GM18951 (cell line): ENCODE data around the gene RASGRF1.
"Not testable (repeated sequence)": the region's sequence is repeated elsewhere in the genome, so short reads cannot be mapped to it uniquely, and the experiment has no call there.

Experiments
- POLR2A ChIP-seq: IDR thresholded peaks from 4 replicates; pipeline ENCODE4 v1.6.1; 2011; ENCODE audit warnings: mild to moderate bottlenecking; ENCODE audit not compliant: insufficient read length, insufficient read depth; ENCODE audit errors: extremely low read depth
- in situ Hi-C: fragments of 300-500 bp; cut with MboI; formaldehyde crosslinking; loops from one replicate; pipeline ENCODE4 v1.12.0; 2022; ENCODE audit warnings: low sequenced_read_pairs, mixed read lengths, inconsistent platforms; ENCODE audit not compliant: unreplicated experiment

The RASGRF1 gene

GRCh38 chr15:79031821-79032220 lies 58.8 kb downstream of the RASGRF1 start:
- no peak for TF ChIP-seq POLR2A
- in situ Hi-C loops = no loop called here

GRCh38 chr15:79031201-79031600 lies 59.4 kb downstream of the RASGRF1 start:
- no peak for TF ChIP-seq POLR2A
- in situ Hi-C loops = no loop called here

- in situ Hi-C loops = no loop called here
- TF ChIP-seq POLR2A = no peak
These were observed 60.1 kb downstream of the RASGRF1 start for GRCh38 chr15:79030470-79030869.

GRCh38 chr15:79028411-79028964 lies 62.1 kb downstream of the RASGRF1 start:
- TF ChIP-seq POLR2A = no peak
- in situ Hi-C loops = no loop called here

DNA sequence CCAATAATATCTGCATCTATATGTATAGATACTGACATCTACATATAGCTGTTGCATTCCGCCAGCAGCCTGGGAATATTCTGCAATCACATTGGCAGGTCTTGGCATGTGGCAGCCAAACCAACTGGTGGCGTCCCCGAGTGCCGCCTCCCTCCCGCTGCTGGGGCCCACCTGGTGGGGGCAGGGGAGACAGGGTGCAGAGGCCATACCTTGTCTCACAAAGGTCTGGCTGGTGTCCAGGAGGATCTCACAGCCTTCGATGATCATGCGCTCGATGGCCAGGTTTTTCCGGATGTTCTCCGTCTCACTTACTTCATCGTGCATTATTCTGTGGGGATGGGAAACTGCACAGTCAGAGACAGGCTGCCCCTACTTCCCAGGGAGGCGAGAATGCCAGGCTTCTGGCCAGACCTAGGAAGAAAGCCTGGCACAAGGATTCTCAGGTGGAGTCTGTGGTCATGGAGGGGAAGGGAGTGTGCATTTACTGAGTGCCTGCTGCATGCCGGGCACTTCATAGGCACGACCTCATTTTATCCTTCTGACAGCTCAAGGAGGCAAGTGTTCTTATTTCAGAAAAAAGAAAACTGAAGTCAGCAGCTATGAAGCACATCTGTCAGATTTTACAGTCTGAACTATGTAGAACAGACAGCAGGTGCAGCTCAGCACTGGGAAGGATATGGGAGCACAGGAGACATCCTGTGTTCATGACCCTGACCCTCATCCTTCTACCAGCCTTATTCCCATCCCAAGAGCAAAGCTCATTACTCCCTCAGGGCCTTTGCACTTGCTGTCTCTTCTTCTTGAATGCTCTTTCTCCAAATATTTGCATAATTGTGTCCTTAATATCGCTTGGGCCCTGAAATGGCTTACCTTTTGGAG lies 62.8 kb downstream of the RASGRF1 start:
- no peak for TF ChIP-seq POLR2A
- in situ Hi-C loops = no loop called here

DNA sequence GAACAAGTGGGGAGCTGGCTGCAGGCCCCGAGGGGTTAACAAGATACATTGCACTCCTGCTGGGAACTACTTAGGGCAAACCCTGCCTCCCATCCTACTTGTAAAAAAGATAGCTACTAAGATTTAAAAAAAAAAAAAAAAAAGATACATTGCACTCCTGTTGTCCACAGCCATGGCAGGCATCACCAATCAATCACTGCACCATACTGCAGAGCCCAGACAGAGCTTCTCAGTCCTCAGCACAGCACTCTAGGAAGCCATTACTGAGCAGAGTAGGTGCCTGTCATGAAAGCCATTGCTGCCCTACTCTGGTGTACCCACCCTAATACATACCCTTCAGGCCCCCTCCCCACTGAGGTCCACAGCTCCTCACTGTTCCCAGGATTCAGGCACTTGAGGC lies 64.8 kb downstream of the RASGRF1 start:
- no peak for TF ChIP-seq POLR2A
- in situ Hi-C loops = no loop called here

- in situ Hi-C loops = no loop called here
- TF ChIP-seq POLR2A = no peak
These were observed 65.4 kb downstream of the RASGRF1 start for GRCh38 chr15:79025201-79025600.

- in situ Hi-C loops = not testable (repeated sequence)
These were observed 66.1 kb downstream of the RASGRF1 start for GRCh38 chr15:79024493-79024892.

DNA sequence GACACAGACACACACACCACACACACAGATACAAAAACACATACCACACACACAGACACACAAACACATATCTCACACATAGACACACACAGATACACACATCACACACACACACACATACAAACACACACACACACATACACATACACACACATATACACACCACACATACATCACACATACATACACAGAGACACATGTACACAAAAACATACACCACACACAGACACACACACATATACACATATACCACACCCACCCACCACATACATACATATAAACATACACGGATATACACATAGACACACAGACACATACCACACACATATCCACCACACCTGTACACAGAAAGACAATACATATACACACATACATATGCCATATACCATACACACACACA lies 66.7 kb downstream of the RASGRF1 start:
- in situ Hi-C loops = no loop called here

DNA sequence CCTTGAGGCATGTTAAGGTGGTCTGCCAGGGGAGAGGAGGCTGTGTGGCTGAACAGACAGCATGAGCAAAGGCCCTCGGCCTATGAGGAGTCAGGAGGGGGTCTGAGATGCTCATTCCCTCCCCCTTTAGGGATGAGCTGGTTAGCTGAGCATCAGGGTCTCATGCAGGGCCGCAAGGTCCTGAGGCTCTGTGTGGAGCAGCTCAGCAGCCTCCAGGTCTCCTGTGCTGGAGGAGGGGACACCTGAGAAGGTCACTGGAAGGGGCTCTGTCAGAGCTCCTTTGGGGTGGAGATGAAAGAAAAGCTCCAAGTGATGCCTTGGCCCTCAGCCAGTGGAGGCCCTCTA lies 67.1 kb downstream of the RASGRF1 start:
- TF ChIP-seq POLR2A = no peak
- in situ Hi-C loops = no loop called here

More for the DNA sequence above, 66.7 kb downstream of the RASGRF1 start:
- TF ChIP-seq POLR2A = no peak

DNA sequence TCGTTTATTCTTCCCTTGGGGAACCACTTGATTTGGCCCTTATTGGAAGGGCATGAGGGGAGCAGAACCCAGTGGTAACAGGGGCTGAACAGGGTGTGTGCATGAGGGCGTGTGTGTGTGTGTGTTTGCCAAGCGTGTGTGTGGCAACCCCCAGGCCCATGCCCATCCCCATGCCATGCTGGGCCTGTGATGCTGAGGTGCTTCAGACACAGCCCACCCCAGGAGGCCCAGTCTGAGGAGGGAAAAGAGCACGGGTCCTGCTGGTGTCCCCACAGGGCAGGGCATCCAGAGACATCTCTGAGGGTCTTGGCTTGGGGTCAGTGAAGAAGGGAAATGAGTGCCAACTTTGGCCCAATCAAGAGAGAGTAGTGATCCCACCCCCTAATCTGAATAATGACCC lies 71.6 kb downstream of the RASGRF1 start:
- TF ChIP-seq POLR2A = no peak
- in situ Hi-C loops = no loop called here

DNA sequence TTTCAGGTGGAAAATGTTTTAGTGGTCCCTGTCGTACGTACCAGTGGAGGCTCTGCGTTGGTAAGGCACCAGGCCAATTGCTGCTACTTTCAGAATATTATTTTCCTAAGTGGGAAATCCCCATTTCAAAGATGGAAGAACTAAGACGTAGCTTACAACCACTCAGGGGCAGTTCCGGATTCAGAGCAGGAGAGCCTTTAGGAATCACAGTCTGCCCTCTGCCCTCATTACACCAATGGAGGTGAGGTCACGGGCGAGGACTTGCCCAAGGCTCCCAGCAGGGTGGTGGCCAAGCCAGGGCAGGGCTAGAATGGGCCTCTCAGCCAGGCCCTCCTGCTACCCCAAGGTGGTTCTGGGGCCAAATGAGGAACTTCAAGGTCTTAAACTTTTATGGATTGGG lies 72.6 kb downstream of the RASGRF1 start:
- in situ Hi-C loops = no loop called here
- TF ChIP-seq POLR2A = no peak

- in situ Hi-C loops = no loop called here
These were observed 73.9 kb downstream of the RASGRF1 start for GRCh38 chr15:79016527-79017170.

DNA sequence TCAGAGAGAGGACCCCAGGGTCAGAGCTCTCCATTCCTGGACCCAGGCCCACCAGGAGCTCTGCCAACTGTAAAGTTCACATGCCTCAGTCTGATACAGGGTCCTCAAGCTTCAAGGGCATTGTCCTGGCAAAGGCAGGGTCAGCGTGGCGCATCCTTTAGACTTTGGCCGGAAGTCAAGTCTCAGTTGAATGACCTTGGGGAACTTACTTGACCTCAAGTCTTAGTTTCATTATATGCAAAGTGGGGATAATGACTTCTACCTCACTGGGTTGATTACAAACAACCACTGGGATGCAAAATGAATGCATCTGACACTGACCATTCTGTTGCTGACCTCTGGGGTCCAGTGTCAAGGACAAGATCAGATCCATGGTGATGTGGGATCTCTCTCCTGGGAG lies 75.2 kb downstream of the RASGRF1 start:
- TF ChIP-seq POLR2A = no peak
- in situ Hi-C loops = no loop called here

More at GRCh38 chr15:79016527-79017170, 73.9 kb downstream of the RASGRF1 start:
- no peak for TF ChIP-seq POLR2A
